NCI-H2171 treated with DMSO at 0.1 percent for 48 hours (cell line): Measurements from ENCODE around the gene PLXNA4.

ENCODE experiments used
- DNase-seq: peaks from one replicate; lab custom pipeline; 2025; lab: John Stamatoyannopoulos, UW

PLXNA4 gene

GRCh38 chr7:132532281-132532680, 44.0 kb downstream of the PLXNA4 start:
- no peak for DNase-seq

- DNase-seq = no peak
These were observed 44.7 kb downstream of the PLXNA4 start for GRCh38 chr7:132531562-132531961.

DNA sequence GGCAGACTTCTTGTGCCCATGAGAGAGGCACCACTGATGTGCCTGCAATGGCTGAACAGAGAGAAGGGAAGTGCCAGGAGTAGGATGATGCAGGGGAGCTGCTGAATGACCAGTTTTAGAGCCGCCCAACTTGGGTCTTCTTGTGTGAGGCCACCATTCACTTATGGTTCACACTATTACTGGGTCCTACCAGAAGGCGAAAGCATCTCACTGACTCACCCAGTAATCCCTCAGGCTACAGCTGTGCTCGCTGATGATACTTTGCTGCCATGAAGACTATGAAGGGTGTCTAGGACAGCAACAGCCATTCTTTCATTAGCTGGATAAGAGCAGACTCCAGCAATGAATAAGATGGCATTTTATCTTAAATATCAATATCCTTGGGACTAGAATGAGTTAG, 47.6 kb downstream of the PLXNA4 start:
- DNase-seq = no peak

- DNase-seq = no peak
These were observed 48.5 kb downstream of the PLXNA4 start for GRCh38 chr7:132527467-132528410.

- DNase-seq = no peak
These were observed 50.0 kb downstream of the PLXNA4 start for GRCh38 chr7:132526111-132526740.

GRCh38 chr7:132521423-132521822, 54.8 kb downstream of the PLXNA4 start:
- no peak for DNase-seq

GRCh38 chr7:132520591-132521280, 55.5 kb downstream of the PLXNA4 start:
- no peak for DNase-seq

DNA sequence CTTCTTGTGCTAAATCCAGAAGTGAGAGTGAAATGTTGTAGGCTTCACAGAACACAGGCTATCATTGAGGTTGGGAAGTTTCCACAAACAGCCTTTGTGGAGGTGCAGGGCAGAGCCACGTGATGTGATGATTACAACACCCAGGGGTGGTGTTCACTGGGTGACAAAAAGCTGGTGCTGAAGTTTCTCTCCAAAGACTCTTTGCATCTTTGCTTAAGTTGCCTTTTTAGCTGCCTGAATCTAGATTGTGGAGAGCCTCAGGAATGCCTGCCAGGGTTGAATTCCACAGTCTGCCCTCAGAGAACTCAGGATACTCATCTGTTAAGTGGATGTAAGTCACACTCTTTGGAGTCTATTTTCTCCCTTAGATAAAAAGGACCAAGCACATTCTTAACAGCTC, 56.3 kb downstream of the PLXNA4 start:
- no peak for DNase-seq

- no peak for DNase-seq
These were observed 57.5 kb downstream of the PLXNA4 start for GRCh38 chr7:132518839-132519173.

GRCh38 chr7:132518102-132518838, 58.0 kb downstream of the PLXNA4 start:
- no peak for DNase-seq

- no peak for DNase-seq
These were observed 60.0 kb downstream of the PLXNA4 start for GRCh38 chr7:132516042-132516840.

DNA sequence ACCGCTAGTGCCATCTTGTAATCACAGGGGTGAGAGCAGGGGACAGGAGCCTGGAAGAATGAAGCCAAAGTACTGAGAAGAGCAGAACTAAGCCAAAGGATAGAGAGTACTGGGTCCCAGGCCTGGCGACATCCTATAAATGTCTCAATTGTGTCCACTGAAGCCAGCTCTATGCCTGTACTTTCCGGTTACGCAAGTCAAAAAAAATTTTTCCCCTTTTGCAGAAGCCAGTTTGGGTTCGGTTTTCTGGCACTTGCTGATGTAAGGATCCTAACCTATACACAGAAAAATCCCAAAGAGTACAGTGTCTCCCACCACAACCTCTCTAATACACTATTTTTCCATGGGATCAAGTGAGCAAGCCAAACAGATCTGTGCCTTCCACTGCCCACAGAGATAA, 61.1 kb downstream of the PLXNA4 start:
- no peak for DNase-seq

DNA sequence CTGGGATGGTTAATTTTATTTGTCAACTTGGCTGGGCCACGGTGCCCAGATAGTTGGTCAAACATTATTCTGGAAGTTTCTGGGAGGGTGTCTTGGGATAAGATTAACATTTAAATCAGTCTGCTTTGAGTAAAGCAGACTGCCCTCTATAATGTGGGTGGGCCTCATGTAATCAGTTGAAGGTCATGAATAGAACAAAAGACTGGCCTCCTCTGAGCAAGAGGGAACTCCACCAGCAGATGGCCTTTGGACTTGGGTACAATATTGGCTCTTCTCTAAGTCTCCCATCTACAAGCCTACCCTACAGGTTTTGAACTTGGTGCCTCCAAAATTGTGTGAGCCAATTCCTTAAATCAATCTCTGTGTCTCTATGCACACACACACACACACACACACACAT, 61.8 kb downstream of the PLXNA4 start:
- DNase-seq = no peak

- no peak for DNase-seq
These were observed 64.3 kb downstream of the PLXNA4 start for GRCh38 chr7:132511921-132512320.

DNA sequence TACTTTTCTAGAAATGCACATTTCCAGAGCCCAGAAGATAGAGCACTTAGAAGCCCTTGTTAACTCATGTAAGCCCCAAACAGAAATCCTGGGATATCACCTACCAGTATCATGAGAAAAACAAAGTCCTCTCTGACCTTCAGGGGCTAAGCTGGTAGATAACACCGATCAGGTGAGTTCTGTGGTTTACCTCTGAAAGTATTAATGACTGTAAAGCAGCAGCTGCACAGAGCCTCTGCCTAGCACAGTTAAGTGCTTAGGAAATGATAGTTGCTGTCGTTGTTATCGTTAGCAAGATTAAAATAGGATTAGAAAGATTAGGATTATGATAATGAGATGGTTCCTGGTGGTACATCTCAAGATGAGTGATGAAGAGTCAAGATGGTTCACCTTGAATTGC, 64.9 kb downstream of the PLXNA4 start:
- no peak for DNase-seq

DNA sequence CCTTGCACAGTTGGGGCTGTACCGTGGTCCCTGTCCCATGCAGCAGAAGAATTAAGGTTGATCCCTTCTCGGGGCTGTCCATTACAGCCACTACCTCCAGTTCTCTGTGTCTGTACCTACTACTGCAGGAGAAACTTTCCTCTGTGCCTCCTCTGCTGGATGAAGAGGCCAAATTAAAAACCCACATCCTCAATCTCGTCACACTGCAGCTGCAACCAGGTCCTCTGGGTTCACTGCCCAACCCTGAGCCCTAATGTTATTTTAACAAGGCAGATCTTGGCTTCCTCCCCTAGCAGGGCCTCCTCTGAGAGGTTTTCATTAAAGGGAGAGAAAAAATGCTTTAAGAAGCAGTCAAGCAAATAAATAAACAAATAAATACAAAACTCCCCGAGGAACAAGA, 66.6 kb downstream of the PLXNA4 start:
- no peak for DNase-seq

DNA sequence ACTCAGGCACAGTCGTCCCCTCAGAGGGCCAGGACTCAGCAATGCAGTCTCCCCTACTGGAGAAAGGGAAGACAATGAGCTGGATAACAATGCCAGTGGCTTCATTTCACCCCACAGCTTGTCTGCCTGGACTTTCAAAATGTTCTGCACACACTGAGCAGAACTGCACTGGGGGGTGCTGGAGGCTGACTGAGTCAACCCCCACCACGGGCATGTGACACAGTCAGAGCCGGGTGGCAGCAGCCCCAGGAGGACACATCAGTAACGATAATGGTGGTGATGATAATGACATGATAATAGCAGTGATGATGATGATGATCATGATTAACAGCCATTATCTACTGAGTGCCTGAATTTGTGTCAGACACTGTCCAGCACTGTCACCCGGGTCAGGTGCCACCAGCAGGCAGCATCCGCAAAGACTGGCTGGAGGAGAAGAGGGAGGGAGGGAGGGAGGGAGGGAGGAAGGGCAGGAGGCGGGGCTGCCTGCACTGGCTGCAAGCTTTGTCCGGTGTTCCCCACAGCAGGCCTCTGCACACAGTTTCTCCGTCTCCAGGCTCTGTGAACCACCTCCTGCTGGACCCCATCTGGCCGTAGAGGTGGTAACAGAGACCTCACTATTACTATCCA, 67.4 kb downstream of the PLXNA4 start:
- DNase-seq = no peak

- no peak for DNase-seq
These were observed 71.4 kb downstream of the PLXNA4 start for GRCh38 chr7:132504852-132505251.

GRCh38 chr7:132504071-132504470, 72.2 kb downstream of the PLXNA4 start:
- DNase-seq = no peak

GRCh38 chr7:132503415-132503814, 72.9 kb downstream of the PLXNA4 start:
- DNase-seq = no peak

GRCh38 chr7:132501956-132502355, 74.3 kb downstream of the PLXNA4 start:
- no peak for DNase-seq
